Activated naive CD4-positive, alpha-beta T cell treated with anti-CD3 and anti-CD28 coated beads, Interleukin-2, amount 50 U/mL, for 72 hours (primary cell): ENCODE measurements around the gene UBAC1. TPM values are rescaled to one million over a fixed set of nuclear protein-coding genes. Genes with fewer than 3 reads are reported as not detected.
A peak's percentile ranks its signal among the peaks of the same experiment; 100 is the strongest.
"Not testable (repeated sequence)": the region's sequence is repeated elsewhere in the genome, so short reads cannot be mapped to it uniquely, and the experiment has no call there.

ENCODE experiments used
- ATAC-seq, 2 donors: fragments of 150-1000 bp; cut with Tn5 transposase; 2 replicates each; pipeline ENCODE4 v1.10.0; 2021; ENCODE audit warnings: mild to moderate bottlenecking in 2 of 2, moderate library complexity in 2 of 2
- DNase-seq, 2 donors: peaks; one replicate each; pipeline ENCODE4 v3.0.0; 2021 to 2022; ENCODE audit warnings: low spot score in 2 of 2
- H3K27ac Mint-ChIP-seq, 2 donors: one replicate each; pipeline ENCODE4 v1.8.0; 2022; ENCODE audit warnings: mild to moderate bottlenecking in 2 of 2, mixed read lengths in 2 of 2
- H3K36me3 Mint-ChIP-seq, 2 donors: one replicate each; pipeline ENCODE4 v1.8.0; 2022; ENCODE audit warnings: mixed read lengths in 2 of 2
- H3K9me3 Mint-ChIP-seq, 2 donors: one replicate each; pipeline ENCODE4 v1.8.0; 2022; ENCODE audit warnings: mixed read lengths in 2 of 2
- total RNA-seq, 2 donors: library from RNA; stranded (reverse); gene quantifications; one replicate each; pipeline ENCODE4 v1.2.3, GENCODE V29; 2022

The UBAC1 gene
- total RNA-seq, 2 donors from 2014 or later: 39.8 to 46.7 TPM

DNA sequence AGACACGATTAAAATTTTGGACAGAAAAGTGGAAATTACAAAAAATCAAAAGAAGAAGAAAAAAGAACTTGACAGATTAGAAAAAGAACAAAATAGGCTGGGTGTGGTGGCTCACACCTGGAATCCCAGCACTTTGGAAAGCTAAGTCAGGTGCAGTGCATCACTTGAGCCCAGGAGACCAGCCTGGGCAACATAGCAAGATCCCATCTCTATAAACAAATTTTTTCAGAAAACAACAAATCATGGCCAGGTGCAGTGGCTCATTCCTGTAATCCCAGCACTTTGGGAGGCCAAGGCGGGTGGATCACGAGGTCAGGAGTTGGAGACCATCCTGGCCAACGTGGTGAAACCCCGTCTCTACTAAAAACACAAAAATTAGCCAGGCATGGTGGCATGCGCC lies 68.8 kb downstream of the UBAC1 start:
- peaks cover 0 to 13% of the 10 kb centered on the region in 2 donors for H3K36me3 Mint-ChIP-seq
- H3K27ac Mint-ChIP-seq, DNase-seq, H3K9me3 Mint-ChIP-seq, ATAC-seq: not testable (repeated sequence)

GRCh38 chr9:135891027-135891631 lies 70.0 kb downstream of the UBAC1 start:
- H3K9me3 Mint-ChIP-seq: peaks cover 0 to 5% of the 10 kb centered on the region in 2 donors
- H3K27ac Mint-ChIP-seq: no peak overlapping the region
- DNase-seq (no peak), ATAC-seq (no peak)
- H3K36me3 Mint-ChIP-seq: peaks cover 0 to 13% of the 10 kb centered on the region in 2 donors

- DNase-seq (no peak), ATAC-seq (no peak)
- Mint-ChIP-seq H3K36me3 (peaks cover 0 to 9% of the 10 kb centered on the region in 2 donors), H3K27ac (no peak overlapping the region), H3K9me3 (peaks cover 0 to 1% of the 10 kb centered on the region in 2 donors)
These were observed 70.8 kb downstream of the UBAC1 start for GRCh38 chr9:135890190-135891026.

DNA sequence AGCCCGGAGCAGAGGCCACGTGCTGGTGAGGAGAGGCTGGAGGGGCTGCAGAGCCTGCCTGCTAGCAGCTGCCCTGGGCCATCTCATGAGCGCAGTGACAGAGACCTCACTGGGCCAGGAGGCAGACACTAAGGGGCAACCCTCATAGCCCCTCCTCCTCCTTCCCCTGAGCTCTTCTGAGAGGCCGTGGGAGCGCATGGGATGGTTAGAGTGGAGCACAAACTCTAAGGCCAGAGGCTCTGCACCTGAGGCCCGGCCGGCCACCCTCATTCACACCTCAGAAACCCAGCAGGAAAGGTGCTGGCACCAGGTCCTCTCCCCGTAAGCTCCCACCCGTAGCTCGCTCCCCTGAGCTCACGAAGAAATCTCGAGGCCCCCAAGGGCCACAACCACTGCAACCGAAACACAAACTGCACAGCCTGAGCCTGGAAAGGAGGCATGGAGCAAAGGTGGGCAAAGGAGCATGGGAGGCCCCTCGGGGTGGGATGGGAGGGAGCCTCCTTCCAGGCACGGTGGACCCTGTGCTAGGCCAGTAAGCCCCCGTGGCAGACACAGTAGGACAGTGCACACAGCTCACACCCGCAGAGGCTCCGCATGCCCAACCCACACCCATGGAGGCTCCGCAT lies 71.5 kb downstream of the UBAC1 start:
- DNase-seq: no peak
- ATAC-seq: no peak
- peaks cover 0 to 2% of the 10 kb centered on the region in 2 donors for H3K36me3 Mint-ChIP-seq
- H3K27ac Mint-ChIP-seq: peak overlapping the region in 1 of 2 donors; percentile 68
- H3K9me3 Mint-ChIP-seq: no peaks in the 10 kb centered on the region

DNA sequence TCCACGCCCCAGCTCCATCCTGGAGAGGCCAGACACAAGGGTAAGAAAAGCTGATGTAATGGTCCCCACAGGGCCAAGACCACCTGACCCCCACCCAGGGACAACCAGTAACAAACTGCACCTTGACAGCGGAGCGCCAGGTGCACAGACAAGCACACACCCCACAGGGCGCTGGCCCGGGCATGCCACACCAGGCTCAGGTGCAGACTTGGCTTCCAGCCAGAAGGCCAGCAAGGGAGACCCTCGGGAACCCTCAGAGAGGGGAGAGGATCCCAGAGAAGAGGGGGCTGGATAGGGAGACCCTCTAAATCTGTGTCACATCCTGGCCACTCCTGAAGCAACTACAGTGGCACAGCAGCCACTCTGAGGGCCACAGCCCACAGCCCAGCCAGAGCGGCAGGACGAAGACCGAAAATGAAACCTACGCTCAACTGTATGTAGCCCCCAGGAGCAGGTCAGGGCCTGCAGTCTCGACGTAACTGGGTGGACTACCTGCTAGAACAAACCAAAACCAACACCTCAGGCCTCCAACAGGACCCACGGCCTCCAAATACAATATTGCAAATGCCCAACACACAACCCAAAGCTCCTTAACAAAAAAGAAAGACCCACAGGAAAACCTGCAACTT lies 72.3 kb downstream of the UBAC1 start:
- no peaks in the 10 kb centered on the region for H3K9me3 Mint-ChIP-seq
- no peaks in the 10 kb centered on the region for H3K36me3 Mint-ChIP-seq
- ATAC-seq (no peak), DNase-seq (no peak)
- H3K27ac Mint-ChIP-seq: peak overlapping the region; percentile 30 to 68

- H3K36me3 Mint-ChIP-seq: no peaks in the 10 kb centered on the region
- H3K9me3 Mint-ChIP-seq: no peaks in the 10 kb centered on the region
- ATAC-seq (no peak), DNase-seq (no peak)
- H3K27ac Mint-ChIP-seq: peak overlapping the region in 1 of 2 donors; percentile 68
These were observed 72.9 kb downstream of the UBAC1 start for GRCh38 chr9:135888126-135888765.

DNA sequence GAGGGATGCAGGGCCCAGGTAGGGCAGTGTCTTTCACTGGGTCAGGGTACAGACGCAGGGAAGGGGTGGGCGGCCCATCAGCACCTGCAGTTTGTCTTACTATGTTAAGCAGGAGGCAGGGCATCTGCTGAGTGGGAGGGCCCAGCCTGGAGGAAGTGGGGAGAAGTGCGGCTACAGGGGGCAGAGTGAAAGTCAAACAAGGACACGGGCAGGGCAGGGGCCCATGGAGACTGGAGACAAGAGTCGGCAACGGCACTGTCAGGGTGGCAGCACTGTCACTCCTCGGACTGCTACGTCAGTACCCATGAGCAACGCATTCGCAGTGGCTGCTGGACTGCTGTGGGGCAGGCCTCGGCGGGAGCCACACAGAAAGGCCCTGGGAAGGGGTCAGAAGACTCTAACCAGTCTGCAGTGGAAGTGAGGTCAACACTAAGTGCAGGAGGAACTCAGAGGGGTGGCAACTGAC lies 73.6 kb downstream of the UBAC1 start:
- DNase-seq (peak; percentile 61 to 64), ATAC-seq (peak; percentile 86 to 97)
- Mint-ChIP-seq H3K9me3 (no peaks in the 10 kb centered on the region), H3K27ac (peak overlapping the region; percentile 51 to 68), H3K36me3 (no peaks in the 10 kb centered on the region)

DNA sequence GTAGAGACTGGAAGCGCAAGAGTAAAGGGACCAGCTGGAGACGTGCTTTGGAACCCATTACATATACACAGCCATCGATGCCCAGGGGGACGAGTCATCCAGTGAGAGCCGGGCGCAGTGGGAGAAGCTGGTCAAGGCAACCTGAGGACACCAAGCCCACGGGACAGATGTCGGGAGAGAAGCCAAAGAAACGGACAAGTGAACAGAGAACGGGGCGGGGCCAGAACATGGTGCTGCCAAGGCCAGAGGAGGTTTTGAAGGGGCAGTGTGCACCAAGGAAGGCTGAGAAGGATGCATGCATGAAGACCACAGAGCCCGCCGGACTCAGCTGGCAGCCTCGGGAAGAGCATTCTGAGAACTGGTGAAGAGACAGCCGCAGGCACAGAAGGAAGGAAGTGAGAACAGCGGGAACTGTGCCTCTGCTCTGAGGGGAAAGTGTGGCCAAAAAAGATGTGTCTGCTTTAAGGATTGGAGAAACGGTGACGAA lies 74.1 kb downstream of the UBAC1 start:
- Mint-ChIP-seq H3K9me3 (no peaks in the 10 kb centered on the region), H3K27ac (peak overlapping the region; percentile 51 to 68), H3K36me3 (no peaks in the 10 kb centered on the region)
- DNase-seq: no peak
- ATAC-seq: peak in 1 of 2 donors; percentile 3

DNA sequence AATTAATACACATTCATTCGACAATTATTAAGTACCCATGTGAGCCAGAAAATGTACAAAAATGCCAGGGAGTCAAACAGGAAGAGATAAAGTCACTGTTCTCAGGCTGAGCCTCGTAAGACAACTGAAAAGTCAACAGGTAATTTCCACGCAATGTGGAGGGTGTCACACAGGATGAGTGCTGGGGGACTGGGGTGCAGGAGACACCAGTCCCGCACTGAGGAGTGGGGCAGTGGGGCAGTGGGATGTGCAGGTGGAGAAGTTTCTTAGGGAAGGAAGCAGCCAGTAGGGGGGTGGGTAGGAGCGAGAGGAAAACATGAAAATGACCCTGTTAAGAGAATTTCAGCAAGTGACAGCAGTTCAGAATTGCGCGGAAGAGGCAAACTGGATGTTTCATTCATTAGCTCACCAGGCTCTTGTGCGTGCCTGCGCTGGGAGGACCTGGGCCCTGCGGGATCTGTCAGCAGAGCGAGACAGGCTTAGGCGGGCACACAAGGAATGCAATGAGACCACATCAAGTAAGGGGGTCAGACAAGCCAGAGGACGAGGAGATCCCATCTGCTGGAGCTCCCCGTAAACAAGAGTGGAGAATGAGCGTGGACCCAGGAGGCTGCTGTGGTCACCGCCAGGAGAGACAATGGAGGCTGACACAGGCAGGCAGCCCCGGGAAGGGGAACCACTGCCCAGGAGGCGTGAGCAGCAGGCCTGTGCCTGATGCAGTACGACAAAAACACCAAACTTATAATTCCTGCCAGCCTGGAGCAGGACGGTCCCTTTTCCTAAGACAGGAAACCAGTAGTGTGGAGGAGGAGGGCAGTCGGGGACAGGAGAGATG lies 74.8 kb downstream of the UBAC1 start:
- Mint-ChIP-seq H3K36me3 (no peaks in the 10 kb centered on the region), H3K9me3 (no peaks in the 10 kb centered on the region), H3K27ac (peak overlapping the region; percentile 68 to 69)
- ATAC-seq: no peak
- DNase-seq: no peak

GRCh38 chr9:135885100-135885853 lies 75.9 kb downstream of the UBAC1 start:
- DNase-seq: no peak
- H3K9me3 Mint-ChIP-seq: no peaks in the 10 kb centered on the region
- peak in 1 of 2 donors; percentile 39 for ATAC-seq
- no peaks in the 10 kb centered on the region for H3K36me3 Mint-ChIP-seq
- H3K27ac Mint-ChIP-seq: peak overlapping the region in 1 of 2 donors; percentile 27

DNA sequence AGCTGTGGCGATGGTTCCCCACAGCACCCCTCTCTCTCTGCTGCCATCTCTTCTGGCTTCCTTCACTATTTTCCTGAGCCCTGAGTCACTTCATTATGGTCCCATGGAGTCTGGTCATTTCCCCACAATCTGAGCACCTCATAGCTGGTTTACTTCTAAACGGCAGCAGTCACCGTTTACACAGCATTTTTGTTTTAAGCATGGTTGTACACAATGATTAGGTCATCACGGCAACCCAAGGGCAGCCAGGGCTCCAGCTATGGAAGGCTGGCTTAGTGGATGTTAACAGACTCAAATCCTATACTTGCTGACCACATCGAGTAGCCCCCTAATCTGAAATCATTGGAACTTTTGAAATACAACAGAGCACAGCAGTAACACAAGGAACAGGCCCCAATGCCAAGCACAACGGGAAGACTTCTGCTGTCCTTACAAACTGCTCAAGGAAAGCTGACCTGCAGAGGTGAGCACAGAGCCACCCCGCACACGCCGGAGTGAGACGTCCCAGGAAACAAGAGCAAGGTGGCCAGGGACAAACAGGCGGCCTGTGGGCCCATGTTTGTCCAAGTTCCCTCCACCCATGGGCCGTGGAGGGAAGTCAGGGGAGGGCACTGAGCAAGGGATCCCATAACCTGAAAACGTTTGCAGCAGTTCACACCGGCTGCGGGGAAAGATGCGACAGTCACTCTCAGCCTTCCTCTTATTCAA lies 76.7 kb downstream of the UBAC1 start:
- Mint-ChIP-seq H3K9me3 (no peaks in the 10 kb centered on the region), H3K27ac (peak overlapping the region in 1 of 2 donors; percentile 27), H3K36me3 (no peaks in the 10 kb centered on the region)
- no peak for ATAC-seq
- DNase-seq: no peak

DNA sequence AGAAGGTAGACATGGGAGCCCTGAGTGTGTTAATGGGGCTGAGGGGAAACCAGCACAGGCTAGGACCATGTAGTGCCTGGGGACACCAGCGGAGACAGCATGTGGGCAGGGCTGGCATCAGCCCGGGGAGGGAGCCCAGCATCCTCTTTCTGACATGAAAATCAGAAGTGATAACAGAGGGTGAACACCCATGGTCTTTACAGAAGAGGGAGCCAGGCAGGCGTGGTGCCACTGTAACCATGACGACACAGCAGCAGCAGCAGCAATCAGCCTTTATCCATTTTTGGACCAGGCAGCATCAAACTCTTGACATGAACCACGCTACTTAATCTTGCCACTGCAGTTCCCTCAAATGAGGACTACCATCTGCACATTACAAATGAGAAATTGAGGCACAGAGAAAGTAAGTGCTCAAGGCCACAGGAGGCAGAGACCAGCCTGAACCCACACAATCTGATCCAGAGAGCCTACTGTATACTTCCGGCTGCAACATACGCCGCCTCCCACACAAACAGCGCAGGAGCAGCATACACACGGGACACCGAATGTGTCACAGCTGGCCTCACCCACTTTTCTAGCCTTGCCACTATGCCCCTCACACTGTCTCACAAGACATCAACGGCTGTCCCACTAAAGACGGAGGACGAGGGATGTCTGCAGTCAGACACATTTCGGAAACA lies 77.6 kb downstream of the UBAC1 start:
- no peaks in the 10 kb centered on the region for H3K36me3 Mint-ChIP-seq
- ATAC-seq (no peak), DNase-seq (no peak)
- H3K27ac Mint-ChIP-seq: peak overlapping the region in 1 of 2 donors; percentile 77
- H3K9me3 Mint-ChIP-seq: no peaks in the 10 kb centered on the region
